Neural cell (in vitro differentiated cells): Measurements from ENCODE around the gene CHST11. TPM values are rescaled to one million over a fixed set of nuclear protein-coding genes. Genes with fewer than 3 reads are reported as not detected.

Experiments
- H2AFZ ChIP-seq: fragments of 200-600, 300-800 bp; sonication (generic), shearing (Covaris generic); 2 replicates; pipeline ENCODE4 v1.6.0; 2014; ENCODE audit warnings: low read depth, mild to moderate bottlenecking, antibody characterized with exemption, low read length, moderate library complexity
- H3F3A ChIP-seq: fragments of 200-600 bp; shearing (Covaris generic); 2 replicates; pipeline ENCODE4 v1.6.1; 2016; ENCODE audit warnings: mild to moderate bottlenecking, moderate library complexity, mixed read lengths, antibody characterized with exemption, low read length; ENCODE audit not compliant: insufficient read depth, poor library complexity, severe bottlenecking
- H3K27ac ChIP-seq: fragments of 200-600, 300-800 bp; sonication (generic), shearing (Covaris generic); 2 replicates; pipeline ENCODE4 v1.5.1; 2014; ENCODE audit warnings: mild to moderate bottlenecking, low read length, moderate library complexity
- H3K27me3 ChIP-seq: fragments of 300-800, 200-600 bp; sonication (generic), shearing (Covaris generic); 2 replicates; pipeline ENCODE4 v1.6.0; 2014; ENCODE audit warnings: mild to moderate bottlenecking, low read depth, low read length, moderate library complexity; ENCODE audit not compliant: insufficient read depth
- H3K36me3 ChIP-seq: fragments of 300-800, 200-600 bp; sonication (generic), shearing (Covaris generic); 2 replicates; pipeline ENCODE4 v1.5.1; 2014; ENCODE audit warnings: mild to moderate bottlenecking, antibody characterized with exemption, low read length, moderate library complexity; ENCODE audit not compliant: insufficient read depth
- H3K4me2 ChIP-seq: fragments of 300-800, 200-600 bp; sonication (generic), shearing (Covaris generic); 2 replicates; pipeline ENCODE4 v1.6.0; 2014; ENCODE audit warnings: mild to moderate bottlenecking, low read length
- H3K4me3 ChIP-seq: fragments of 300-800, 200-600 bp; sonication (generic), shearing (Covaris generic); 2 replicates; pipeline ENCODE4 v1.5.1; 2014; ENCODE audit warnings: mild to moderate bottlenecking, low read length, moderate library complexity
- H3K79me2 ChIP-seq: fragments of 200-600 bp; shearing (Covaris generic); replicated peaks from 2 replicates; pipeline ENCODE4 v1.6.0; 2014; ENCODE audit warnings: mild to moderate bottlenecking, low read length, moderate library complexity; ENCODE audit not compliant: insufficient read depth
- H3K9ac ChIP-seq: fragments of 300-800, 200-600 bp; sonication (generic), shearing (Covaris generic); 2 replicates; pipeline ENCODE4 v1.6.1; 2016; ENCODE audit warnings: mild to moderate bottlenecking, low read length, mixed read lengths
- H3K9me2 ChIP-seq: fragments of 200-600 bp; shearing (Covaris generic); 2 replicates; pipeline ENCODE4 v1.6.1; 2016; ENCODE audit warnings: mild to moderate bottlenecking, low read length, mixed read lengths; ENCODE audit not compliant: insufficient read depth
- H3K9me3 ChIP-seq: fragments of 200-600, 300-800 bp; sonication (generic), shearing (Covaris generic); 2 replicates; pipeline ENCODE4 v1.6.1; 2016; ENCODE audit warnings: mild to moderate bottlenecking, mixed run types, low read length, moderate library complexity, mixed read lengths
- H4K20me1 ChIP-seq: fragments of 200-600 bp; shearing (Covaris generic); 2 replicates; pipeline ENCODE4 v1.6.1; 2016; ENCODE audit warnings: mild to moderate bottlenecking, mixed run types; ENCODE audit not compliant: insufficient read depth
- CTCF ChIP-seq: fragments of 450-650 bp; IDR thresholded peaks from 2 replicates; pipeline ENCODE4 v1.5.1; 2014; ENCODE audit warnings: antibody characterized with exemption, mild to moderate bottlenecking, moderate library complexity; ENCODE audit not compliant: poor library complexity, severe bottlenecking
- EP300 ChIP-seq: fragments of 450-650 bp; conservative IDR thresholded peaks from 2 replicates; pipeline ENCODE4 v1.6.1; 2014; ENCODE audit warnings: antibody characterized with exemption, mild to moderate bottlenecking, moderate library complexity; ENCODE audit not compliant: poor library complexity, severe bottlenecking
- EZH2 ChIP-seq: fragments of 200-600, 300-800 bp; shearing (Covaris generic), sonication (generic); IDR thresholded peaks from 2 replicates; pipeline ENCODE4 v1.6.1; 2014; ENCODE audit warnings: antibody characterized with exemption, low read length, borderline replicate concordance, mild to moderate bottlenecking; ENCODE audit not compliant: insufficient read depth, poor library complexity, severe bottlenecking
- MXI1 ChIP-seq: fragments of 450-650 bp; conservative IDR thresholded peaks from 2 replicates; pipeline ENCODE4 v1.6.1; 2014; ENCODE audit warnings: antibody characterized with exemption, mild to moderate bottlenecking; ENCODE audit not compliant: poor library complexity, severe bottlenecking
- POLR2AphosphoS5 ChIP-seq: IDR thresholded peaks from 2 replicates; pipeline ENCODE4 v1.6.1; 2012
- RAD21 ChIP-seq: fragments of 450-650 bp; conservative IDR thresholded peaks from 2 replicates; pipeline ENCODE4 v1.6.1; 2014; ENCODE audit warnings: antibody characterized with exemption, mild to moderate bottlenecking, moderate library complexity
- REST ChIP-seq: IDR thresholded peaks from 2 replicates; pipeline ENCODE4 v1.6.1; 2012; ENCODE audit warnings: borderline replicate concordance
- SMC3 ChIP-seq: fragments of 450-650 bp; conservative IDR thresholded peaks from 2 replicates; pipeline ENCODE4 v1.6.1; 2014; ENCODE audit warnings: antibody characterized with exemption, mild to moderate bottlenecking, moderate library complexity; ENCODE audit not compliant: poor library complexity
- TAF1 ChIP-seq: IDR thresholded peaks from 2 replicates; pipeline ENCODE4 v1.6.1; 2012; ENCODE audit warnings: low read depth
- polyA plus RNA-seq: library from polyadenylated mRNA; depleted of rRNA; stranded (reverse); fragments of >200 nt; gene quantifications from 2 replicates; pipeline ENCODE4 v1.2.3, GENCODE V29; 2014

CHST11 gene
- polyA plus RNA-seq, 1 donor from 2014 or later = 15.0 TPM

GRCh38 chr12:104637604-104638003, 180.9 kb downstream of the CHST11 start:
- Histone ChIP-seq H3K9me2 (no peaks in the 10 kb centered on the region), H3K4me2 (no peak overlapping the region), H2AFZ (no peak overlapping the region), H3K79me2 (no peaks in the 10 kb centered on the region), H3F3A (no peaks in the 10 kb centered on the region), H3K9ac (no peak overlapping the region), H3K36me3 (no peaks in the 10 kb centered on the region), H3K27ac (no peak overlapping the region), H3K27me3 (no peaks in the 10 kb centered on the region), H3K9me3 (no peaks in the 10 kb centered on the region), H3K4me3 (no peak overlapping the region), H4K20me1 (no peaks in the 10 kb centered on the region)
- TF ChIP-seq EZH2 = no peak
- TF ChIP-seq CTCF = no peak

GRCh38 chr12:104638218-104638850, 181.6 kb downstream of the CHST11 start:
- Histone ChIP-seq H2AFZ (no peak overlapping the region), H3K4me2 (no peak overlapping the region), H3F3A (no peaks in the 10 kb centered on the region), H3K27ac (no peak overlapping the region), H3K36me3 (no peaks in the 10 kb centered on the region), H3K9me2 (no peaks in the 10 kb centered on the region), H3K79me2 (no peaks in the 10 kb centered on the region), H3K9me3 (no peaks in the 10 kb centered on the region), H3K9ac (no peak overlapping the region), H3K27me3 (no peaks in the 10 kb centered on the region), H3K4me3 (no peak overlapping the region), H4K20me1 (no peaks in the 10 kb centered on the region)
- TF ChIP-seq REST (no peak), EZH2 (no peak), POLR2AphosphoS5 (no peak)

GRCh38 chr12:104638851-104639240, 182.1 kb downstream of the CHST11 start:
- no peak overlapping the region for H3K27ac ChIP-seq
- H3K4me2 ChIP-seq = no peak overlapping the region
- H2AFZ ChIP-seq = no peak overlapping the region
- no peaks in the 10 kb centered on the region for H3K27me3 ChIP-seq
- no peaks in the 10 kb centered on the region for H4K20me1 ChIP-seq
- no peak overlapping the region for H3K4me3 ChIP-seq
- no peak overlapping the region for H3K9ac ChIP-seq
- H3K9me3 ChIP-seq = no peaks in the 10 kb centered on the region
- no peaks in the 10 kb centered on the region for H3F3A ChIP-seq
- H3K36me3 ChIP-seq = no peaks in the 10 kb centered on the region
- H3K9me2 ChIP-seq = no peaks in the 10 kb centered on the region
- TF ChIP-seq EZH2 (no peak), POLR2AphosphoS5 (no peak), RAD21 (no peak), CTCF (no peak), MXI1 (no peak), EP300 (no peak), TAF1 (no peak), SMC3 (no peak), REST (no peak)
- H3K79me2 ChIP-seq = no peaks in the 10 kb centered on the region
